GM18517 (cell line): ENCODE measurements around the gene ZNF850.

Experiments used
- ATAC-seq: cut with Tn5 transposase; IDR thresholded peaks from one replicate; pipeline ENCODE4 v1.9.1; 2021; ENCODE audit warnings: mild to moderate bottlenecking, moderate library complexity; ENCODE audit not compliant: unreplicated experiment

The ZNF850 gene

DNA sequence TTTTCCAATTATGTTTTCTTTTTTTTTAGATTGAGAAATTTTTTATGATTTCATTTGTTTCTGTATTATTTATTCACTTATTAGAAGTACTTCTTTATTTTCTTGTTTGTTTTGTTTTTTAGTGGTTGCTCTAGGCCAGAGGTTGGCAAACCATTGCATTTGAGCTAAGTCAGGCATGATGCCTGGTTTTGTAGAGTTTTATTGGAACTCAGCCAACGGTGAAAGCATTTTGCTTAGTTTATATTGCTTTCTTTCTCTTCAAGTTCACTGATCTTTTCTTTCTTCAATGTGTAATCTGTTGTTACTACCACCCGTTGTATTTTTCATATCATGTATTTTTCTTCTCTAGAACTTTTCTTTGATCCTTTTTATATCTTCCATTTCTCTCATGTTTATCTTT, 65.5 kb downstream of the ZNF850 start:
- ATAC-seq = no peak

DNA sequence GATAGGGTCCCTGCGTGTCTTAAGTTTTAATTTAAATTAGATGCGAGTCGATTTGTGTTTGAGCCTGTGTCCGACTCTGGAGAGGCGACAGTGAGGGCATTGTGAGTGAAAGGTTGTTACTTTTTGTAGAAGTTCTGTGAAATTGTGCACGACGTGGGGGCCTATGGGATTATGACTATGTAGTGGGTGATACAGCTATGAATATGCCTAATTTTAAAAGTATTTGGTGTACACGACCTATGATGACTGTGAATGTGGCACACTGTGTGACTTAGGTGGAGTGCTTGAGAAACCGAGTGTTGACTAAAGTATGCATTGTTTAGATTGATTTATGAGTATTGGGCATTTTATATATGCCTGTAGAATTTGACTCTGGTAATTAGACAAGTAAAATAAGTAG, 84.5 kb downstream of the ZNF850 start:
- ATAC-seq = no peak

DNA sequence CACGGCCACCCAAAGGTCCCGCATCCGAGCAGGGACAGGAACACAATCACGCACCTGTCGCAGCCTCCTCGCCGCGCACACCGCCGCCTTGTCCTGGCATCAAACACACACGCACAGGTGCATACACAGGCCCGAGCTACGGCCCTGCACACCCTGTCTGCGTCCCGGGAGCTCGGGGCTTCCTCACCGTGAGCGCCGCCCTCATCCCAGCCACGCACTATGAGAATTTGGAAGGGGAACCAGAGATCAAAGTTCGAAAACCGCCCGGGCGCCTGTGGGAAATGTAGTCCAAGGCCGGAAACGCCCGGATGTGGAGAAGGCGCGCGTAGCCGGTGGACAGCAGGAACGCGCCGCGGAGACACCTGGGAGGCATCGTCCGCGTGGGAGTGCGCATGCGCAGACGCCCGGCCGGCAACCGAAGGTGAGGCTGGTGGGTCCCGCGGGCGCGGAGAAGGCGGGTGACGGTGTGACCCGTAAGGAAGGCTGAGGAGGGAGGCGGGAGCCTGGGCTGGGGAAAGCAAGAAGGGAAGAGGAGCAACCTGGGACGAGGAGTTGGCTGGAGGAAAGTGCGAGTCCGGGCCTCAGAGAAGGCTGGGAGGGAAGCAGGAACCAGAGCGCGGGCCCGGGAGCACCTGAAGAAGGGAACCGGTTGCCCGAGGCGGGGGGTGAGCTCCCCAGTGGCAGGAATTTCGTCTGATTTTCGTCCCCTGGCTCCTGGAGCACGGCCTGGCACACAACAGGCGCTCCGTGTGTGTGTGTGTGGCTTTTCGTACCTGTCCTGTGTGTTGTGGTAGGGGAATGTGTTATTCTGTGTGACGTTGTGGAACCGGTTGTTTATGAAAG, 85.2 kb downstream of the ZNF850 start, which contains the start of gene ZNF567:
TSS of gene ZNF567 (plus strand) at position 399 of the 843 bp plus-strand sequence. CDS start 7,256 bp downstream, outside the sequence.
- ATAC-seq = peak; percentile 85

DNA sequence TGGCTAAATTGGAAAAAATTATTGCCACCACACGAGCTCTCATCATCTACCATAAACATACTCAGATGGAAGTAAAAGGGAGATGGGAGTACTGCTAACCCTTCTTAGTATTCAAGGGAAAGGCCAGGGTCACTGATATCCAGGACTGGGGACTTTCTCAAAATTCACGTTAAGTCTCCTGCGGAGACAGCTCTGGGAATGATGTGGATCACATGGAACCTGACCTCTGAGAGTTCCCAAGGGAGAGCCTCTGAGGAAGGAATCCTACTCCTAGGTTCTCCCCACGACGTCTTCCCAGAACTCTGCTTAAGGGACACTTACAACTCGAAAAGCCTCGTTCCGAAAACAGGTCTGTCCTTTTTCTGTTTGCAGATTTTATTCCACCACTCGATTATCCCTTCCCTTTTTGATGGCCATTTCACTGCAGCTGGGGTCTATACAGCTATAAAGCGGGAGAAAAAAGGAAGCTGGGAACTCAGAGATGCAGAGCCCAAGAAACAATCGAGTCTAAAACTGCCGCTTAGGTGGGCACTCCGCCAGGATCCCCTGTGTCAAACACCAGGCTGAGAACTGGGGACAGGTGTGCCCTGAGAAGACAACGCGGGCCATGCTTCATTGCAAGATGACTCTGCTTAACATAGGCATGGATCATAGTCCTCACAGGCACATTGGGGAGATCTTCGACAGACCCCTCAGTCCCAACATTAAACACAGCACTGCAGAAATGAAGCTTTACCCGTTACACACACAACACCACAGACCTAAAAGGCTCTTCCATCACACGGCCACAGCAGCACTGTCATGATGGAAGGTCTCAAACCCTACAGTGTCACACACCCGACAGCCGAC, 86.0 kb downstream of the ZNF850 start:
- no peak for ATAC-seq

DNA sequence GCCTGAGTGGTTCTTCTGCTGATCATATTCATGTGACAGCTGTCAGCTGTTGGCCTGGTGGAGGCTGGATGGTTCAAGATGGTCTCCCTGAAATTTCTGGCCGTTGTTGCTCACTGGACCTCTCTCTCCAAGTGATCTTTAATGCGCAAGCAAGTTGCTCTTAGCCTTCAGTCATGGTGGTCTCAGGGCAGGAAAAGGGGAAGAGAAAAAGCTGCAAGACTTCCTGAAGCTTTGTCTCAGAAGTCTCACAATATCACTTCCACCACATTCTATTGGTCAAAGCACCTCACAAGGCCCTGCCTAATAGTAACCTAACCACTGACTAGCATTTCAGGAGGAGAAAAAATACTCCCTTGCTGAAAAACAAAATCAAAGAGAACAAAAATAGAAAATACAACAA, 86.8 kb downstream of the ZNF850 start:
- no peak for ATAC-seq

DNA sequence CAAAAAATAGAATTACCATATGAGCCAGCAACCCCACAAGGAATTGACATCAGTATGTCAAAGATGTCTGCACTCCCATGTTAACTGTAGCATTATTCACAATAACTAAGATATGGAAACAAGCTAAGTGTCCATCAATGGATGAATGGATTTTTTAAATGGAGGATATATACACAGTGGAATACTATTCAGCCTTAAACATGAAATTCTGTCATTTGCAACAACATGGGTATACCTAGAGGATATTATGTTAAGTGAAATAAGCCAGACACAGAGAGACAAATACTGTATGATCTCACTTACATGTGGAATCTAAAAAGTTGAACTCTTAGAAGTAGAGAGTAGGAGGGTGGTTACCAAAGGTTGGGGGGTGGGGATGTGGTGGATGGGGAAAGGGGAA, 93.2 kb downstream of the ZNF850 start:
- no peak for ATAC-seq

DNA sequence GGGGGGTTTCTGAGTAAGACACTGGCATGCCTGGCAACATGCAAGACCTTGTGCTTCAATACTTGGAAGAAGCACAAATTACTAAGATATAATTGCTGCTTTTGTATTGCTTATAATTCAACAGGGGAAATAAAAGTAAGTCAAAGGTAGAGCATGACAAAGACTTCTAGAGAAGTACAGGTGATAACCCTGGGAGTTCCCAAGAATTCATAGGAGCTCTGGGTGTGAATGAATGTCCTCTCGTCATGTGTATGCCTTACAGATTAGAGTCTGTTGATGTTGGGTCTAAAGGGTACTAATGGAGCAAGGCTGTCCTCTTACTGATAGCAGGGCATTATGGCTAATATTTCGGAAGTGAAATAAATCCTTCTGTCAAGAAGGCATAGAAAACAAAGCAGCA, 98.4 kb downstream of the ZNF850 start:
- no peak for ATAC-seq

DNA sequence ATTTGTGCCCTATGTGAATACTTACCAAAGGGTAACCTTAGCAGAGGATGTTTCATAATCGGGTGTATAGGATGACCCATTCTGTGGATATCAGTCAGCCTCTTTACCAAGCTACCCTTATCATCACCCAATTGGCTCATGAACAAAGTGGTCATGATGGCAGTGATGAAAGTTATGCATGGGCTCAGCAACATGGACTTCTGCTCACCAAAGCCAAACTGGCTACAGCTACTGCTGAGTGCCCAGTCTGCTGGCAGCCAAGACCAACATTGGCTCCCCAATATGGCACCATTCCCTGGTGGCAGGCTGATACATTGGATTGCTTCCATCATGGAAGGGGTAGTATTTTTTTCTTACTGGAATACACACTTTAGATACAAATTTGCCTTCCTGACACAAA, 100.2 kb downstream of the ZNF850 start:
- ATAC-seq = no peak

DNA sequence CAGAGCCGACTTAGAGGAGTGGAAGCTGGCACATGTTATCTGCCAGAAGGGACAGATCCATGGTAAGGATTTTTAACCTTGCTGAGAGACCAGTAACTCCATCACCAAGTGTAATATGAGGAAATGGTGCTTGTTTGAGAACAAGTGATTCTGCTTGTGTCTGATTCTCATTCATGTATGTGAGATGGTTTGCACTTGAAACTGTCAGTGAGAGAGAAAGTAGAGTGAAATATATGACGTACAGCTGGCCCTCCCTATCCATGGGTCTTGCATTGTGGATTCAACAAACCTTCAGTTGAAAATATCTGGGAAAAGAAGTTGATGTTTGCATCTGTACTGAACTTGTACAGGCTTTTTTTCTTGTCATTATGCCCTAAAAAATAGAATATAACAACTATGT, 104.0 kb downstream of the ZNF850 start:
- ATAC-seq = no peak

DNA sequence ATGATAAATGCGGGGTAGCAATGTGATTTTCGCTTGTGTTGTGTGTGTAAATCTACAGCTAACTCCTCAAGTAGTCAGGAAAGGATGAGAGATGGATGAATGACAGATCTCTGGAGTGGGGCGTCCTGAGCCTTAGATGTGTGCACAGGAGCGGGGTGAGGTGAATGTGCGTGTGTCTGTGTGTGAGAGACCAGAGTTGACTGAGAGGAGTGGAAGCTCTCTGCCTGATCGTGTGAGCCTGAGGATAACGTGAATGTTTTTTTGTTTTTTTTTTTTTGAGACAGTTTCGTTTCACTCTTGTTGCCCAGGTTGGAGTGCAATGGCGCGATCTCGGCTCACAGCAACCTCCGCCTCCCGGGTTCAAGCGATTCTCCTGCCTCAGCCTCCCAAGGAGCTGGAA, 106.8 kb downstream of the ZNF850 start:
- ATAC-seq = no peak
